HG03342 (cell line): ENCODE data around the gene DLGAP4.

ENCODE experiments used
- ATAC-seq: cut with Tn5 transposase; IDR thresholded peaks from one replicate; pipeline ENCODE4 v1.9.1; 2021; ENCODE audit warnings: mild to moderate bottlenecking, moderate library complexity; ENCODE audit not compliant: unreplicated experiment

The DLGAP4 gene

GRCh38 chr20:36525620-36526365 lies 219.7 kb downstream of the DLGAP4 start:
- no peak for ATAC-seq

GRCh38 chr20:36526521-36527011 lies 220.4 kb downstream of the DLGAP4 start:
- ATAC-seq: no peak

GRCh38 chr20:36527331-36528125 lies 221.4 kb downstream of the DLGAP4 start:
- ATAC-seq: no peak

DNA sequence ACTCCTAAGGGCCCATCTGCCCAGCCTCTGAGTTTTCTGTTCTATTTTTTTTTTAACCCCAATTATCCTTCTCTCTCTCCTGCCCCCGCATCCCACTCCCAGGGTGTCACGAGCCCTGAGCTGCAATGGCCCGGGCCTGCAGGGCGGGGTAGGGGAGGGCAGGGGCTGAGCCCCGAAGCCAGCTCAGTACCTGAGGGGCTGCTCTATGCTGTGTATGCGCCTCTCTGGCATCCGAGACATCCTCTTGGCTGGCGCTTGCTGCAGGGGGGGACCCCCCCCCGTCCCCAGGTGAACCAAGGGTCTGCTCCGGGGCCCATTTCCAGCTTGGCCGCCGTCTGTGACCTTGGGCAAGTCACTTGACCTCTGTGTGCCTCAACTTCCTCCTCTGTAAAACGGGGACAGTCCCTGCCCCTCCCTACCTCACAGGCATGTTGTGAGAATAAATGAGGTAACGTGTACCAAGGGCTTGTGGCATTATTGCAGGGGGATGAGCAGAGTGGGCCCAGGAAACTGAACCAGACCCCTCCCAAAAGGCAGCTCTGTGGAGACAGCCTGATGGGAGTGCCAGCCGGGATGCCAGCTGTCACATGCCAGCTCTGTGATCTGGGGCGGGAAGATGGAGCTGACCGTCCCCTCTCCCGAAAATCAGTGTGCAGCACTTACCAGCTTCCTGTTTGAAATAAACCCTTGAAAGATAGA lies 222.2 kb downstream of the DLGAP4 start:
- no peak for ATAC-seq

DNA sequence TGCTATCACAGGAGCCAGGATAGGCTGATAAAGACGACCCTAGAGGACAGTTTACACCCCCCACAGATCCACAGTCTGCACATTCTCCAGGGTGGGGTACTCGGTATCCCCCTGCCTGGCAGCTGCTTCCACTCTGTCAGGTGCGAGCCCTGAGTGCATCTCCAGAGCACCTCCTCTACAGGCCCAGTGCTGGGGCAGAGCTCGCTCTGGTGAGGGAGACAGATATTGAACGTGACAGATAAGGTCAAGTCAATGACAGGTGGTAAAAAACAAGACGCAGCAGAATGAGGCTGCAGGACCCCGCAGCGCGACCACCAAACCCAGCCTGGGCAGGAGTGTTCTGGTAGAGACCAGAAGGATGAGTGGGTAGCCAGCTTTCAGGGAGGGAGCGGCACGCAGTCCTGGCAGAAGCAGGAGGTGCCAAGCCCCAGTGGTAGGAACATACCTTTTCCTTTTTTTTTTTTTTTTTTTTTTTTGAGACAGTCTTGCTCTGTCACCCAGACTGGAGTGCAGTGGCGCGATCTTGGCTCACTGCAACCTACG lies 222.8 kb downstream of the DLGAP4 start:
- no peak for ATAC-seq

GRCh38 chr20:36532388-36532787 lies 226.2 kb downstream of the DLGAP4 start:
- no peak for ATAC-seq

GRCh38 chr20:36532822-36533221 lies 226.7 kb downstream of the DLGAP4 start:
- ATAC-seq: no peak

DNA sequence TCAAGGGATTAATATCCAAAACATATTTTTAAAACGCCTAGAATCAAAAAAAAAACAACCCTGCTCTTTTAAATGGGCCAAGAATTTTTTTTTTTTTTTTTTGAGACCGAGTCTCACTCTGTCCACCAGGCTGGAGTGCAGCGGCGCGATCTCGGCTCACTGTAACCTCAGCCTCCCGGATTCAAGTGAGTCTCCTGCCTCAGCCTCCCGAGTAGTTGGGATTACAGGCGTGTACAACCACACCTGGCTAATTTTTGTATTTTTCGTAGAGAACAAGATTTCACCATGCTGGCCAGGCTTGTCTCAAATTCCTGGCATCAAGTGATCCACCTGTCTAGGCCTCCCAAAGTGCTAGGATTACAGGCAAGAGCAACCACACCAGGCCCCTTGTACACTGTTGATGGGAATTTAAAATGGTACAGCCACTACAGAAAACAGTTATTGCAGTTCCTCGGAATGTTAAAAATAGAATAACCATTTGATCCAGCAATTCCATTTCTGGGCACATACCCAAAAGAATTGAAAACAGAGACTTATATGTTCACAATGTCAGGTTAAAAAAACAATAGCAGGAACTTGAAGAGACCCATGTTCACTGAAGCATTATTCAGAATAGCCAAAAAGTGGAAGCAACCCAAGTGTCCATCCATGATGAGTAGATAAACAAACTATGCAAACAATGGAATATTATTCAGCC lies 232.0 kb downstream of the DLGAP4 start:
- ATAC-seq: no peak

- ATAC-seq: no peak
Measured at GRCh38 chr20:36540551-36541211, 234.5 kb downstream of the DLGAP4 start.

DNA sequence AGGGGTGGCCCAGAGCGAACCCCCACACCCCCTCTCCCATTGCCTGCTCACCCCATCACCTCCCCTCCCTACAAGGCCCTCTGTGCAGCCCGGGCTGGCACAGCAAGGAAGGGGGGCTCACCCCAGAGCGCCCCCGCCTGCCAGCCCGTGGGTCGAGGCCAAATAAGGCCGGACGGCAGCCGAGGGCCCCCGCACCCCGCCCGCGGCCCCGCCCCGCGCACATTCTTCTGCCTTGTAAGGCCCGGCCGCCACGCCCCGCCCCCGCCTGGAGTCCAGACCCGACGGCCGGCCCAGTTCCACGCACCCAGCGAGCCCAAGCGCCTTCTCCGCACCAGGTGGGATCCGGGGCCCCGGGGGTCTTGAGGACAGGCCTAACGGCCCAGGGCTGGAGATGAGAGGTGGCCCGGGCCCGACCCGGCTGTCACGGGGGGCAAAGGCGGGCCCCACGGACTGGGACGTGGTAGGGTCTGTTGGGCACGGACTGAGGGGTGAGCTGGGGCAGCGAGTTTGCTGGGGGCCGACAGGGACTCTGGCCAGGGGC lies 235.2 kb downstream of the DLGAP4 start, which contains the start of gene MYL9:
Gene MYL9 (plus strand): TSS at position 293 of the 541 bp plus-strand sequence. CDS start 3,366 bp downstream, outside the sequence.
- no peak for ATAC-seq

DNA sequence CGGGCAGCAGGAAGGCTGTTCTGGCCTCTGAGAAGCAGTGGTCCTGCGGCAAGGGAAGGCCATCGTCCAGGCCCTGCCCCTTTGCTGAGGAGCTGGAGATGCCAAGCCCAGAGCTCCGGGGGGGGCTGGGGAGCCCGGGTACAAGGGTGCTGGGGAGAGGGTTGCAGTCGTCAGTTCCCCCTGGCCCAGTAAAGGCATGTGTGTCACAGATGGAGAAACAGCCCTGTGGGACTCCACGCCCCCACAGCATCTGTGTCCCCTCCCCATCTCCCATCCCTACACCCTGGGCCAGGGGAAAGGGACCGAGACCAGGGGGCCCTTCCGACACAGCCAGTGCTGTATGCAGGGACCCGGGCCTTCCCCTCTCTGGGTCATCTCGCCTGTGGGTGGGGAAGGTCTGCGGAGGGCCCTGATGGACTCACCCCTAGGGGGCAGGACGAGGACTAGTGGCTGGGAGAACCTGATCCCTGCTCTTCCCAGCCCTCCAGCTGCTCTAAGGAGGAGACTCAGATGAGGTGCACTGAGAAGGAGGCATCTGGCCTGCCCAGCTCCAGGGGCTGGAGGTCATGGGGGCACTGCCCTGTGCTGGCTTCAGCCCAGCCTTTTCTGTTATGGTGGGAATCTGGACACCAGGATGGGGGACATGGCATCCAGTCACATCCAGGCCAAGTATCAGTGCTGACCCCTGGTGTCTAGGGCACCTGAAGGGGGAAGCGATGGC lies 235.8 kb downstream of the DLGAP4 start:
- no peak for ATAC-seq

DNA sequence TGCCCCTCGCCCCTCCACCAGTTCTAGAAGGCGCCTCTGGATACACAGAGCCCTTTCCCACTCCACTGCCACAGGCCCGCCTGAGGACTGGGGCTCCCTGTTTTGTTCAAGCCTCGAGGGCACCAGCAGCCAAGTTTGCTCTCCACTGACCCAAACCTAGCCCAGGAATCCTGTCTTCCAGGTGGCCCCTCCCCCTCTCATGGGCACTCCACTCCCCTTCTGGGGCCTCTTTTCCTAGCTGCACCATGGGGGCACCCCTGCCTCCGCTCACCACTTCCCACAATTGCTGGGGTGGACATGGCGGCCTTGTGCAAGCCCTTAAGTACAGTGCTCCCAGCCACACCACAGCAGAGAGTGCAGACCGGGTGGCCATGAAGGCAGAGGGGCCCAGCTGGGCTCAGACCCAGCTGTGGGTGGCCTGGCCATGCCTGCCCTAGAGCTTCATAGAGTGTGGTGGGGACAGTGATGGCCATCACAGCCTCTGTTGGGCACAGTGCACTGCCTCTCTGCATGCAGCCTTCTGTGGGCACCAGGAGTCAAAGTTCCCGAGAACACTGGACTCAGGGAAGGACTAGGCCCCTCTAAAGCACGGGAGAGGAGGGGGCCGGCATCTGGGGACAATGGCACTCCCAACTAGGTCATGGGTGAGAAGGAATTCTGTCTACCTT lies 236.5 kb downstream of the DLGAP4 start:
- no peak for ATAC-seq

DNA sequence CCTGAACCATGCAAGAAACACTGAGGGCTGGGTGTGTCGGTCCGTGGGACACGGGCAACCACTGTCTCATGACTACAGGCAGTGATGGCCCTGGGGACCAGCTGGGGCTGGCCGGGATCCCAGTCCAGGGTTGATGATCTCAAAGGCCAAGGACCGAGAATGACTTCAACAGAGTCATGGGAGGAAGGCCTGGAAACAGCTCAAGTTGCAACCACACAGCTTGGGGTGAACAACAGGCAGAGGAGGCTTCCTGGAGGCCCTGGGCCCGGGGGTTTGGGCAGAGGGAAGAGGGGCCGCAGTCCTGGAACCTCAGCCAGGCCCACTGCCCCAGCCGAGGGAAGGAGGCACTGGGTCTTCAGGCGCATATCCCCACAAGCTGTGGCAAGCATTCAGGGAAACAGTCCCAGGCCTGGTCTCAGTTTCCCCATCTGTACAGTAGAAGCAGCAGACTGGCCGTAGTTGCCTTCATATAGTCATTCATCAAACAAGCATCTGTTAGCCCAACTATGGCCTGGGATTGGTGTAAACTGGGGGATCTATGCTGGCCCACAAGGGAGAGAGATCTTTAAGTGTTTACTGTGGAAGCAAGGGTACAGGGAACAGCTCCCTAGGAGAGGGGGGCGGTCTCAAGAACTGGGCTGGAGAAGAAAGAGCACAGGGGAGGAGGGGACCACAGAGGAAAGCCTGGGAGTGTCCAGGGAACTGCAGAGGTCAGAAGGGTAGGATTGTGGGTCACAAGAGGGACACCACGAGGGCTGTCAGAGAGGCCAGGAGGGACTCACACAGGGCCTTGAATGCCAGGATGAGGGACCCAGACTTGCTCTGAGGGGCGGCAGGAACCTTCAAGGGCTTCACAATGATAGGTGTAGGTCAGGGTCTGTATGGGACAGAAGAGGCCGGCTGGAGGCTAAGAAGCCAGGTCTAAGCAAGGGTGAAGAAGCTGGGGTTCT lies 237.3 kb downstream of the DLGAP4 start:
- ATAC-seq: no peak

DNA sequence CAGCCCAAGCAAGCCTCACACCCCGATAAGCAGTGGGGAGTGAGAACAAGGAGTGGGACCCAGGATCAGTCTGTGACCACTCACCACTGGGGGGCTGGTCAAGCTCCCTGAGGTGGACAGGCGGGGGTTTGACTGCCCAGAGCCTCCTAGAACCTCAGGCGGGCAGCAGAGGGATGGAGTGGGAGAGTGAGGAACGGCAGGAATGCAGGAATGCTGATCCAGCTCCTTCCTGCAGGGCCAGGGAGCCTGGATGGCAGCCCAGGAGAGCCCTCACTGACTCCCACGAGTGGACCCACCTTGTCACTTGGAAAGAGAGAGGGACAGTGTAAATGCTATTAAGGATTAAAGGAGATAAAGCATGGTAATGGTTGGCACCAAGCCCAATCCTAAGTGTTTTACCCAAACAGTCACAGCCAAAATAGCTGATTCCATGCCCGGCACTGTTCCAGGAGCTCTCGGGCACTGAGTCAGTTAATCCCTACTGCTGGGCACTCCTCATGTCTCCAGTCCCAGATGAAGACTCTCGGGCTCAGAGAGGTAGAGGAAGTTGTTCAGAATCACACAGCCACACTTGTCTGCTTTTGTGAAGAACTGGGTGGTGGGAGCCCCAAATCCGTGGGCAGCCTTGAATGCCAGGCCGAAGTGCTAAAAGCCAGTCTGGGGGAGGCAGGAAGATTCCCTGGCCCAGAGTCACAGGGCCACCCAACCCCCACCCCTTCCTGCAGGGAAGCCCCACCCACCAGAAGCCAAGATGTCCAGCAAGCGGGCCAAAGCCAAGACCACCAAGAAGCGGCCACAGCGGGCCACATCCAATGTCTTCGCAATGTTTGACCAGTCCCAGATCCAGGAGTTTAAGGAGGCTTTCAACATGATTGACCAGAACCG lies 238.2 kb downstream of the DLGAP4 start:
- ATAC-seq: no peak

DNA sequence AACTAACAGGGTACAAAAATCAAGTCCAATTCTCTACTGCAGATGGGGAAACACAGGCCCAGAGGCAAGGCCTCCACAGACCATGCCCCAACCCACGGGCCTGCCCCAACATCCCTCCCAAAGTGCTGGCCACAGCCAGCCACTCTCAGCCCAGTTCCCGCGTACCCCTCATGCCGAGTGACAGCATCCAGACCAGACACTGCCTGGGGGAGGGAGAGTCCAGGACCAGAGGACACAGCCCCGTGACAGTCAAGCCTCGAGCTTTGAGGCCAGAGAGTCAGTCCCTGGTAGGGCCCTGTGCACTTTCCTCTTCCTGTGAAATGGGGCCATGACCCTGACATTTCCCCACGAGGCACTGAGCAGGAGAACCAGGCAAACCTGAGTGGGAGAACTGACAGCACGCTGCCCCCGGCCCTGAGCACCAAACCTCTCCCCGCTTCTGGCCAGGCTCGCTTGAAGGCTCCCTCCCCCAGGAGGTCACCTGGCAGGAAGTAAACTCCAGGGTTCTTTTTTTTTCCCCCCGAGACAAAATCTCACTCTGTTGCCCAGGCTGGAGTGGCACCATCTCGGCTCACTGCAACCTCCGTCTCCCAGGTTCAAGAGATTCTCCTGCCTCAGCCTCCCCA lies 240.1 kb downstream of the DLGAP4 start:
- ATAC-seq: no peak
